Measurements from ENCODE around the gene CCDC40. TPM values are rescaled to one million over a fixed set of nuclear protein-coding genes. Genes with fewer than 3 reads are reported as not detected.

Gene CCDC40
- total RNA-seq, 1 donor from 2014 or later, result 29.6 TPM

DNA sequence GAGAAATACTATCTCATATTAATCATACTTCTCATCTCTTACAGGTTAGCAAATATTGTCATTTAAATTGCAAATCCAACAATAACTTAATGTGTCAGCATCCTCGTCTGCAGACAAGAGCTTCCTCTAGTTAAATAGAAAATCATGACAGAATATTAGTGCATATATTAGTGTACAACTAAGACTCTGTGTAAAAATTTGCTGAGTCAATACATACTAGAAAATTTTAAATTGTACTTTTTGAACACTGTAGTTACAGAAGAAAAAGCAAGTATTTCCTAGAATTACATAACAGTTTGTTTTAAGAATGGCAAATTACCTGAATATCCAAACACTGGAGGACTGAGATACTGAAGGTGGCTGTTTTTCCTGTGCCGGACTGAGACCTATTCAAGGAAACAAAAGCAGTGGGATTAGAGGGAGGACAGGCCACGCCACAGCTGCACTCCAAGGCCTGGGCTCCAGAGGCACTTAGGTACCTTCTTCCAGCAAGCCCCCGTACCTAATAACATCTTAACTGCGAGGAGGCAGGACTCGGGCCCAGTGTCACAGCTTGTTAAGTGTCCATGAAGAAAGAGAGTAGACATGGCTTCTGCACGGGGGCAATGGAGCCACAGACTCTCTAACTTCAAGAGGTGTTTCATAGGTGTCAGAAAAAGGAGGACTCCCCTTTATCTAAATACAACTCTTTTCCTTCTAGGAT is 105.2 kb downstream of the CCDC40 start:
- no peak for DNase-seq (ENCODE audit: extremely low spot score, unreplicated experiment)
- Mint-ChIP-seq H3K9me3 (no peaks in the 10 kb centered on the region), H3K27ac (no peak overlapping the region), H3K4me1 (ENCODE audit: unreplicated experiment) (peaks cover 18% of the 10 kb centered on the region), H3K27me3 (no peaks in the 10 kb centered on the region), H3K4me3 (no peak overlapping the region), H3K36me3 (peaks cover 30% of the 10 kb centered on the region)
- TF ChIP-seq, protein P1, sequence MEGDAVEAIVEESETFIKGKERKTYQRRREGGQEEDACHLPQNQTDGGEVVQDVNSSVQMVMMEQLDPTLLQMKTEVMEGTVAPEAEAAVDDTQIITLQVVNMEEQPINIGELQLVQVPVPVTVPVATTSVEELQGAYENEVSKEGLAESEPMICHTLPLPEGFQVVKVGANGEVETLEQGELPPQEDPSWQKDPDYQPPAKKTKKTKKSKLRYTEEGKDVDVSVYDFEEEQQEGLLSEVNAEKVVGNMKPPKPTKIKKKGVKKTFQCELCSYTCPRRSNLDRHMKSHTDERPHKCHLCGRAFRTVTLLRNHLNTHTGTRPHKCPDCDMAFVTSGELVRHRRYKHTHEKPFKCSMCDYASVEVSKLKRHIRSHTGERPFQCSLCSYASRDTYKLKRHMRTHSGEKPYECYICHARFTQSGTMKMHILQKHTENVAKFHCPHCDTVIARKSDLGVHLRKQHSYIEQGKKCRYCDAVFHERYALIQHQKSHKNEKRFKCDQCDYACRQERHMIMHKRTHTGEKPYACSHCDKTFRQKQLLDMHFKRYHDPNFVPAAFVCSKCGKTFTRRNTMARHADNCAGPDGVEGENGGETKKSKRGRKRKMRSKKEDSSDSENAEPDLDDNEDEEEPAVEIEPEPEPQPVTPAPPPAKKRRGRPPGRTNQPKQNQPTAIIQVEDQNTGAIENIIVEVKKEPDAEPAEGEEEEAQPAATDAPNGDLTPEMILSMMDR (conservative IDR thresholded peaks at IDR 0.05), result no peak

DNA sequence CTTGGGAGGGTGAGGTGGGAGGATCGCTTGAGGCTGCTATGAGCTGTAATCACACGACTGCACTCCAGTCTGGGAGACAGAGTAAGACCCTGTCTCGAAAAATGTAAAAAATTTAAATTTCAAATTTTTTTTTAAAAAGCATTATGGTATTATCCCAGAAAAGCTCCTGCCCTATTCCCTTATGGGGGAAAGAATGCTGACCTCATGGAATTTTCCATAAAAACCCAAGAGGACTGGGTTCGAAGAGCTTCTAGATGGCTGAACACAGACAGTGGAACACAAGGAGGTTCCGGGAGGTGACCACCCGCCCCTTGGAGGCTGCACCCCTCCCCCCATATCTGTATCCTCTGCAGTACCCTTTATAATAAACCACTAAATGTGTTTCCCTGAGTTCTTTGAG is 106.5 kb downstream of the CCDC40 start:
- Mint-ChIP-seq H3K27me3 (no peaks in the 10 kb centered on the region), H3K27ac (no peak overlapping the region), H3K4me3 (no peak overlapping the region), H3K9me3 (no peaks in the 10 kb centered on the region), H3K36me3 (peaks cover 29% of the 10 kb centered on the region), H3K4me1 (ENCODE audit: unreplicated experiment) (peaks cover 25% of the 10 kb centered on the region)
- no peak for DNase-seq (ENCODE audit: extremely low spot score, unreplicated experiment)
- TF ChIP-seq, protein P1 (conservative IDR thresholded peaks at IDR 0.05), result no peak

DNA sequence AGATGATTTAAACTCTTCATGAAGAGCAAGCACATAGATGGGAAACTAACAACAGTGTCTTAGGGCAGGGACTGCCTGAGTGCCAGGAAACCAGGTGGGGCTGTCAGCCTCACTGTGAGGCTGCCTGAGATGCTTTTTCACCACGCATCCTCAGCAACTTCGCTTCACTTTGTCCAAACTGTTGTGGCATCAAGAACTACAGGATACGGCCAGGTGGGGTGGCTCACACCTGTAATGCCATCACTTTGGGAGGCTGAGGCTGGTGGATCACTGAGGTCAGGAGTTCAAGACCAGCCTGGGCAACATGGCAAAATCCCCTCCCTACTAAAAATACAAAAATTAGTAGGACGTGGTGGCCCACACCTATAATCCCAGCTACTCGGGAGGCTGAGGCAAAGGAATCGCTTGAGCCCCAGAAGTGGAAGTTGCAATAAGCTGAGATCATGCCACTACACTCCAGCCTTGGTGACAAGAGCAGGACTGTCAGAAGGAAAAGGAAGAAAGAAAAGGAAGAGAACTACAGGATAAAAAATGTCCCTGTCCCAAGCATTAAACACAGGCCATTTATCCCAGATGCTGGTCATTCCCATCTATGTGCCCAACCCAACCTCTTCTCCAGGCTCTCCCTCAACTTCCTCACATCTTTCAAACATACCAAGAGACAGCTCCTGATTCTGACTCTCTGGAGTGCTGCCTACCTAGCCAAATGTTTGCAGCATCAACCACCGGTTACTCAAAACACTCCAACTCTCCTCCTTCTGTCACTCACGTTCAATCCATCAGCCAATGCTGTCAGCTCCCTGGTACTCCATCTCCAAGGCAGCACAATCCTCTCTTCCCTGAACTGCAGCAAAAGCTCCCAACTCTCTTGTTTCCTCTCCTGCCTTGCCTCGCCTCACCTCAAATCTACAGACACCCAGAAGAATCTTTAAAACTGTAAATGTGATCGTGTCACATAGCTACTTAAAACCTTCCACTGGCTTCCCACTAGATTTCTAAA is 108.9 kb downstream of the CCDC40 start:
- no peak for DNase-seq (ENCODE audit: extremely low spot score, unreplicated experiment)
- Mint-ChIP-seq H3K4me3 (peak overlapping the region; percentile 89), H3K36me3 (peaks cover 14% of the 10 kb centered on the region), H3K27me3 (no peaks in the 10 kb centered on the region), H3K4me1 (ENCODE audit: unreplicated experiment) (peaks cover 28% of the 10 kb centered on the region), H3K9me3 (no peaks in the 10 kb centered on the region), H3K27ac (peak overlapping the region; percentile 76)
- TF ChIP-seq, protein P1 (conservative IDR thresholded peaks at IDR 0.05), result no peak

DNA sequence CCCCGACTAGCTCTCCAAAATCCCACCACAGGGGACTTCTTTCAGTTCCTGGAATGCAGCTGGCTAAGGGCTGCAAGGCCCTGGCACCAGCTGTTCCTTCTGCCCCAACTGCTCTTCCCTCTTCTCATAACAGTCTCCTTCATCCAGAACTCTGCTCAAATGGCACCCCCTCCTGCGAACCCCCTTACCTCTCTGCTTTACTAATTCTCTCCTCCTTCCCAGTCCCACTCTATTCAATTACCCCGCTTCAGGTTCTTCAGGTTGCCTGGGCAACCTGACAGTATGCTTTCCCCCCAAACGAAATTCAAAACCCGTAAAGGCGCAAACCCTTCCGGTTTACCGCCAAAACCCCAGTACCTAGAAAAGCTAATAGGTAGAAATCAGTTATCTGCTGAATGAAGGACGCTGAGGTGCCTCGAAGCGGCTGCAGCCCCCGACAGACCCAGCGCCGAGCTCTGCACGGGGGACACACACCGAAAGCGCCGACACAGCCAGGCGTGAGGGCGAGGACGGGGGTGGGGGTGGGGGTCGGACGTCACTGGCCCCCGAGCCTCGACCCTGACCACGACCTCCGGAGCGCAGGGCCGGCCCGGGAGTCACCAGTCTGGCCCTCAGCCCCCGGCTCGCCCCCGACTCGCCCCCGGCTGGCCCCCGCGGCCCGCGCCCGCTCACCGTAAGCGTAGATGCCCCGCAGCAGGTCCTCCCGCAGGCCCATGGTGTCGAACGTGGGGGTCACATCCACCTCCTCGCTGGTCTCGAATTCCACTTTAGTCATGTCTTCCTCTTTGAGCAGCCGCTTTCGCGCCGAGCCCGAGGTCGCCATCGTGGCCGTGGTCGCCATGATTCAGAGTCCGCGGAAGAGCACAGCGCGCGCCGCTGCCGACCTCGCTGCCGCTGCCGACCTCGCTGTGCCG is 109.9 kb downstream of the CCDC40 start:
- peak overlapping the region; percentile 100 for H3K27ac Mint-ChIP-seq
- H3K27me3 Mint-ChIP-seq, result no peaks in the 10 kb centered on the region
- TF ChIP-seq, protein P1 (conservative IDR thresholded peaks at IDR 0.05), result no peak
- DNase-seq (ENCODE audit: extremely low spot score, unreplicated experiment), result no peak
- peaks cover 28% of the 10 kb centered on the region for H3K4me1 Mint-ChIP-seq (ENCODE audit: unreplicated experiment)
- no peaks in the 10 kb centered on the region for H3K9me3 Mint-ChIP-seq
- H3K36me3 Mint-ChIP-seq, result peaks cover 10% of the 10 kb centered on the region
- peak overlapping the region; percentile 99 for H3K4me3 Mint-ChIP-seq

Measured in type B pancreatic cell (in vitro differentiated cells).